Limb (tissue), 2 donors: ENCODE measurements around the gene ZNF333.
"Not testable (repeated sequence)": the region's sequence is repeated elsewhere in the genome, so short reads cannot be mapped to it uniquely, and the experiment has no call there.

ENCODE experiments used
- DNase-seq, 2 donors: peaks; one replicate each; pipeline ENCODE4 v3.0.0-alpha.2; 2016; ENCODE audit errors: extremely low spot score in 2 of 2

Gene ZNF333

DNA sequence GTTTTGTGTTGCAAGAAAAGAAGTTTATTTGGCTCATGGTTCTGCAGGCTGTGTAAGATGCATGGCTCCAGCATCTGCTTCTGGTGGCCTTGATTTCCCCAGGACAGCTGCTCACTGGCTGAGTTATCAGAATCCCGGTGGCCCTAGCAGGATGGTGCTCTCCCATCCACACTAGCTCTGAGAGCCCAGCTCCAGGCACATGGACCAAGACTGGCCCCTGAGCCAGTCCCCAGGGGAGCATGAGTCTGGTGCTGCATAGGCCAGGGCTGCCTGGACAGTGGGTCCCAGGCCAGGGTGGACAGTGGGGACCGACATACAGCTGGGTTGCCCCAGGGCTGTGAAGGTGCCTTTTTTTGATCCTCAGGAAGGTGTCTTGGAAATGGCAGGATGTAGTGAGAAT lies 78.2 kb downstream of the ZNF333 start:
- DNase-seq = no peak

- no peak for DNase-seq
These were observed 79.4 kb downstream of the ZNF333 start for GRCh38 chr19:14769201-14769600.

GRCh38 chr19:14770136-14770535 lies 80.3 kb downstream of the ZNF333 start:
- no peak for DNase-seq

DNA sequence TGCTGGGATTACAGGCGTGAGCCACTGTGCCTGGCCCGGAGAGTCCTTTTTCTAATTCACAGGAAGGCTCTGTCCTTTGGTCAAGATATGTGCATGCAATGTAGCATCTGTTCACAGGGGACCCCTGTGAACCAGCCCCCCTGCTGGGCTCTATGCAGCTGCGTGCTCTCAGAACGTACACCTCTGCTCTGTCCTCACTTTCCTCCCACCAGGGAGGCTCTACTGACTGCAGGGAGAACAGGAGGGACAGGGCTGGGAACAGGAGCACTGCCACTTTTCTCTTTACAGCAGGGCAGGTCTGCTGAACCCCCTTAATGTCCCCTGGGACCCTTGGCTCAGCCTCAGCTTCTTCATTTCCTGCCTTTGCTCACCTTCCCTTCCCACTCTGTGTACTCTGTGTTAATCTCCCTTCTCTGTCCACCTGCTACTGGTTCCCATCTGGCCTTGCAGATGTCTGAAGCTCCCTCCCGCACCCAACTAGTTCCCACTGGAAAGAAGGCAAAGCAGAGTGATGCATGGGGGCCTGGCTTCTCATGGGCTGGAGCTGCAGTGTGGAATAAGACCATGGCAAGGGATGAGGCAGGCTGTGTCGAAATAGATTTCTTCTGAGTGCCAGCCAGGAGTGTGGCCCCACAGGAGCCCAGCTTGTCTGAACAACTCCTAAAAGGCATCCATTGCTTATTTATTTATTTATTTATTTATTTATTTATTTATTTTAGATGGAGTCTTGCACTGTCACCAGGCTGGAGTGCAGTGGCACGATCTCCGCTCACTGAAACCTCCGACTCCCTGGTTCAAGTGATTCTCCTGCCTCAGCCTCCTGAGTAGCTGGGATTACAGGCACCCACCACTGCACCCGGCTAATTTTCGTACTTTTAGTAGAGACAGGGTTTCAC lies 81.3 kb downstream of the ZNF333 start:
- DNase-seq = no peak

- DNase-seq = no peak
These were observed 82.6 kb downstream of the ZNF333 start for GRCh38 chr19:14772467-14772866.

DNA sequence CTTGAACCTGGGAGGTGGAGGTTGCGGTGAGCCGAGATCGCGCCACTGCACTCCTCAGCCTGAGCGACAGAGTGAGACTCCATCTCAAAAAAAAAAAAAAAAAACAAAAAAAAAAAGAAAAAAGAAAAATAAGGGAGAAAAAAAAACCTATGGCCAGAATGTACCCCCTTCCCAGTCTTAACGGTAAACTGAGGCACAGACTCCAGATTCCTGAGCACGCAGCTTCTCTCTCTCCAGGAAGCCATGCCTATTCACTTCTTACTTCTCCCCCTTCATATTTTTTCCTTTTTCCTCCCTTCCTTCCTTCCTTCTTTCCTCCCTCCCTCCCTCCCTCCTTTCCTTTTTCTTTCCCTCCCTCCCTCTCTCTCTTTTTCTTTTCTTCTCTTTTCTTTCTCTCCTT lies 83.1 kb downstream of the ZNF333 start:
- DNase-seq = no peak

- not testable (repeated sequence) for DNase-seq
These were observed 83.9 kb downstream of the ZNF333 start for GRCh38 chr19:14773722-14774121.

DNA sequence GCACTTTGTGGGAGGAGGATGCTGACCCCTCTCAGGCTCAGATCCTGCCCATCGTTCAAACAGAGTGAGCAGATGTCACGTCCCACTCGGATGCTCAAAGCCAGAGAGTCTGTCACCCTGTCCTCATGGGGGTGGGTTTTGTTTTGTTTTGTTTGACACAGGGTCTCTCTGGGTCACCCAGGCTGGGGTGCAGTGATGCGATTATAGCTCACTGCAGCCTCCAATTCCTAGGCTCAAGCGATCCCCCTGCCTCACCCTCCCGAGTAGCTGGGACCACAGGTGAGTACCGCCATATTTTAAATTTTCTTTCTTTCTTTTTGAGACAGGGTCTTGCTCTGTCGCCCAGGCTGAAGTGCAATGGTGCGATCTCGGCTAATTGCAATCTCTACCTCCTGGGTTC lies 84.5 kb downstream of the ZNF333 start:
- no peak for DNase-seq

DNA sequence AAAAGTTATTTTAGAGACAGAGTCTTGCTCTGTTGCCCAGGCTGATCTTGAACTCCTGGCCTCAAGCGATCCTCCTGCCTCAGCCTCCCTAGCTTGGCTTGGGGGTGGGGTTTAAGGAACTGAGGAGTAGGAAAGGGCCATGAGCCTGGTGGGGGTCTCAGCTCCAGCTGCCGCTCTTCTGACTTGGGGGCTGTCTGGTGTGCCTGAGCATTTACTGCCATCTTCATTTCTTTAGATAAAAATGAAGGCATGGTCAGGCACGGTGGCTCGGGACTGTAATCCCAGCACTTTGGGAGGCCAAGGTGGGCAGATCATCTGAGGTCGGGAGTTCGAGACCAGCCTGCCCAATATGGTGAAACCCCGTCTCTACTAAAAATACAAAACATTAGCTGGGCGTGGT lies 85.5 kb downstream of the ZNF333 start:
- DNase-seq = not testable (repeated sequence)

DNA sequence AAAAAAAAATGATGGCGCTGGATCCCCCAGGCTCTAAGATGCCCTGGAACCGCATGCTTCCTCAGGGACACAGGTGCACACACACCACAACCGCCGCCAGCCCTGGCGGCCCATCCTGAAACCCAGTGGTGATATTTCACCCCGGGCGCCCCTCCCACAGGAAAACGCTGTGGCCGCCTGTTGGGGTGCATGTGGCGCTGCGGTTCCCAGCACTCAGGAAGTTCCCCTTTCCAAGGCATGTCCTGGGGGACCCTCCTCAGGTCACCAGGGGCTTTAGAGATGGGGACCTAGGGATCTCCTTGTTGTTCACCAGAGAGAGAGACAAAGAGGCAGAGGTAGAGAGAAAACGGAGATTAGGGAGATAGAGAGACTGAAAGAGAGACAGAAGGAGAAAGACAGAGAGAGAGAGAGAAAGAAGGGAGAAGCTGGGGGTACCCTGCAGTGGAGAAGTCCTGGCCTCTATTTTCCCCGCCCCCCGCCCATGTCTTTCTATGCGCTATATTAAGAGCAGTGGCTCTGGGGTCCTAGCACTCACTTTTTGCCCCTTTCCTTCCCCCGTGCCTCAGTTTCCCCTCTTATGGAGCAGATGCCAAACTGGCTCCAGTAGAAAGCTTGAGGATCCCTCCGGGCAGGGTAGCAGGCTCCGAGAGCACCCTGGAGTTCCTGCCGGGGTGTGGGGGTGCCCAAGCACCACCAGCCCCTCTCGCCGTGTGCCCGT lies 86.2 kb downstream of the ZNF333 start:
- no peak for DNase-seq

DNA sequence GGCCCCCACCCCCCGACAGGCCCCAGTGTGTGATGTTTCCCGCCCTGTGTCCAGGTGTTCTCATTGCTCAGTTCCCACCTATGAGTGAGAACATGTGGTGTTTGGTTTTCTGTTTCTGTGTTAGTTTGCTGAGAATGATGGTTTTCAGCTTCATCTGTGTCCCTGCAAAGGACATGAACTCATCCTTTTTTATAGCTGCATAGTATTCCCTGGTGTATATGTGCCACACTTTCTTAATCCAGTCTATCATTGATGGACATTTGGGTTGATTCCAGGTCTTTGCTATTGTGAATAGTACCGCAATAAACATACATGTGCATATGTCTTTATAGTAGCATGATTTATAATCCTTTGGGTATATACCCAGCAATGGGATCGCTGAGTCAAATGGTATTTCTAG lies 87.8 kb downstream of the ZNF333 start:
- not testable (repeated sequence) for DNase-seq

GRCh38 chr19:14778110-14778845 lies 88.4 kb downstream of the ZNF333 start, which contains the start of gene ADGRE2:
ADGRE2 (minus strand) TSS chr19:14778560; CDS start chr19:14776756, 1,804 bp downstream.
- DNase-seq = not testable (repeated sequence)

- no peak for DNase-seq
These were observed 89.3 kb downstream of the ZNF333 start for GRCh38 chr19:14779151-14779550.

DNA sequence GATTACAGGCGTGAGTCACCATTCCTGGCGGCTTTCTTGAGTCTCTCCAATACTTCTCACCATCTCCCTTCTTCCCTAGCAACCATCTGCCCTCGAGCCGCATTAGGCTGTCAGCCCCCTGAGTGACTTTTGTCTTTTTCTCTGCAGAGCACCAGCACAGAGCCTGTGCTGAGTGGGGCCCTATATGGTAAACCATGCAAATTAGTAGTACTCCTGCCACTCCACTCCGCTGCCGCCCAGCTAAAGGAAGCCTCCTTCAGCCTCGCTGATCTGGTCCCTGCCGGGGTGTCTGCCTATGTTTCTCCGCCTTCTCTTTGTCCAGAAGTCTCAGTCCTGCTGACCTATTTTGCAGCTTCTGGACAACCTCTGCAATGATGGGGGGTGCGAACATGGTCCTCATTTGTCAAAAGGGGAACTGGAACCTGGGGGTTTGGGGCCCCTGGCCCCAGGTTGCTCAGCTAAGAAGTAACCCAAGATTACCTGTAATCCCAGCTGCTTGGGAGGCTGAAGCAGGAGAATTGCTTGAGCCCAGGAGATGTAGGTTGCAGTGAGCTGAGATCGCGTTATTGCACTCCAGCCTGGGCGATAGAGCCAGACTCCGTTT lies 90.9 kb downstream of the ZNF333 start:
- not testable (repeated sequence) for DNase-seq

DNA sequence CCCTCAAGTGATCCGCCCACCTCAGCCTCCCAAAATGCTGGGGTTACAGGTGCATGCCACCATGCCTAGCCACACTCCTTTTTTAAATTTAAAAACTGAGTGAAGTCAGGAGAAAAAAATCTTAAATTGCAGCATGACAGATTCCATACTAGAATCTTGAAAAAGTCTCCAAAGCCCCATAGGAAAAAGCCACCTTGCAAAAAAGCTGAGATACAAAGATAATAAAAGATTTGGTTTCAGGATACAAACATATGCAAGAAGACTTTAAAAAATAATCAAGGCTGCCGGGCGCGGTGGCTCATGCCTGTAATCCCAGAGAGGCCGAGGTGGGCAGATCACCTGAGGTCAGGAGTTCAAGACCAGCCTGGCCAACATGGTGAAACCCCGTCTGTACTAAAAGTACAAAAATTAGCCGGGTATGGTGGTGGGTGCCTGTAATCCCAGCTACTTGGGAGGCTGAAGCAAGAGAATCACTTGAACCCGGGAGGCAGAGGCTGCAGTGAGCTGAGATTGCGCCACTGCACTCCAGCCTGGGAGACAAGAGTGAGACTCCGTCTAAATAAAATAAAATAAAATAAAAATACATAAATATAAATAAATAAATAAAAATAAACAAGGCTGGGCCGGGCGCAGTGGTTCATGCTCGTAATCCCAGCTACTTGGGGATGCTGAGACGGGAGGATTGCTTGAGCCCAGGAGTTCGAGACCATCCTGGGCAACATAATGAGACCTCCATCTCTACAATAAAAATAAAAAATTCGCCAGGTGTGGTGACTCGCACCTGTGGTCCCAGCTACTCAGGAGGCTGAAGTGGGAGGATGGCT lies 92.1 kb downstream of the ZNF333 start:
- not testable (repeated sequence) for DNase-seq

GRCh38 chr19:14782626-14783409 lies 93.0 kb downstream of the ZNF333 start:
- DNase-seq = no peak
